Caco-2 (cell line): ENCODE data around the gene PTK7. TPM values are rescaled to one million over a fixed set of nuclear protein-coding genes. Genes with fewer than 3 reads are reported as not detected.

Experiments used
- BruUV-seq: library from RNA; stranded (reverse); fragments of 400-500 nt; replicated peaks from 2 replicates; lab custom pipeline; 2021; lab: Mats Ljungman, UMichigan
- CTCF ChIA-PET: fragments of 300-600 bp; sonication (Branson Sonifier 250); formaldehyde crosslinking; loops from one replicate; lab custom pipeline; 2022; ENCODE audit warnings: antibody characterized with exemption; lab: Charles Lee
- POLR2A ChIA-PET: fragments of 300-600 bp; sonication (Branson Sonifier 250); formaldehyde crosslinking; loops from one replicate; lab custom pipeline; 2022; ENCODE audit warnings: antibody characterized with exemption; lab: Charles Lee
- DNase-seq, 2 experiments: peaks; one replicate each; pipeline versions ENCODE4 v3.0.0 to v3.0.0-alpha.2; 2020 to 2022
- H3K27me3 ChIP-seq: replicated peaks from 2 replicates; pipeline ENCODE4 v1.6.0; 2011; ENCODE audit warnings: low read length; ENCODE audit not compliant: control insufficient read depth, insufficient read depth
- H3K36me3 ChIP-seq: 2 replicates; pipeline ENCODE4 v1.5.1; 2011; ENCODE audit warnings: low read length; ENCODE audit not compliant: control insufficient read depth, insufficient read depth
- H3K4me1 ChIP-seq: fragments of 250-450 bp; sonication (Bioruptor Pico); 2 replicates; pipeline ENCODE4 v1.5.1; 2020; ENCODE audit warnings: mild to moderate bottlenecking
- H3K4me3 ChIP-seq: 2 replicates; pipeline ENCODE4 v1.5.1; 2011; ENCODE audit warnings: low read depth, mild to moderate bottlenecking, control low read depth, low read length
- H3K9me3 ChIP-seq: fragments of 250-450 bp; sonication (Bioruptor Pico); 2 replicates; pipeline ENCODE4 v1.5.1; 2020; ENCODE audit warnings: mild to moderate bottlenecking, moderate library complexity
- H3K27ac Mint-ChIP-seq: one replicate; pipeline ENCODE4 v1.8.0; 2022; ENCODE audit warnings: mixed read lengths; ENCODE audit not compliant: unreplicated experiment
- H3K27me3 Mint-ChIP-seq: one replicate; pipeline ENCODE4 v1.8.0; 2022; ENCODE audit warnings: mixed read lengths; ENCODE audit not compliant: insufficient read depth, unreplicated experiment
- H3K36me3 Mint-ChIP-seq: one replicate; pipeline ENCODE4 v1.8.0; 2022; ENCODE audit warnings: mild to moderate bottlenecking, mixed read lengths; ENCODE audit not compliant: insufficient read depth, unreplicated experiment
- H3K4me1 Mint-ChIP-seq: one replicate; pipeline ENCODE4 v1.8.0; 2022; ENCODE audit warnings: low read depth, mixed read lengths; ENCODE audit not compliant: unreplicated experiment
- H3K4me3 Mint-ChIP-seq: one replicate; pipeline ENCODE4 v1.8.0; 2022; ENCODE audit warnings: mild to moderate bottlenecking, moderate library complexity, mixed read lengths; ENCODE audit not compliant: unreplicated experiment
- H3K9me3 Mint-ChIP-seq: one replicate; pipeline ENCODE4 v1.8.0; 2022; ENCODE audit warnings: mixed read lengths; ENCODE audit not compliant: unreplicated experiment
- CTCF ChIP-seq, 2 experiments: fragments of 200-600 bp in 1 of 2; IDR thresholded peaks; 1 replicate in 1 of 2; 2 replicates in 1 of 2; pipeline versions ENCODE4 v1.5.1 to v1.8.0; 2011 to 2022; ENCODE audit warnings: antibody characterized with exemption in 1 of 2, control low read depth in 1 of 2, inconsistent platforms in 1 of 2, low read depth in 1 of 2, low read length in 1 of 2, mild to moderate bottlenecking in 1 of 2, moderate library complexity in 1 of 2; ENCODE audit not compliant: insufficient read depth in 1 of 2, severe bottlenecking in 1 of 2, unreplicated experiment in 1 of 2
- intact Hi-C: fragments of 100-400 bp; cut with micrococcal nuclease; formaldehyde crosslinking; loops from one replicate; pipeline ENCODE4 v1.10.0; 2022; ENCODE audit not compliant: unreplicated experiment
- total RNA-seq: library from RNA; stranded (reverse); gene quantifications from 2 replicates; pipeline ENCODE4 v1.2.3, GENCODE V29; 2022

The PTK7 gene
- total RNA-seq, 1 experiment from 2014 or later: 180 TPM

- intact Hi-C loops: loop anchor here (2.0 kb wide), 1 partner anchor 241 kb away; no protein-coding TSS in a partner anchor
Measured at GRCh38 chr6:43141644-43142043, 65.5 kb downstream of the PTK7 start.

GRCh38 chr6:43142101-43142500, 66.0 kb downstream of the PTK7 start:
- Histone ChIP-seq H3K4me1 (no peaks in the 10 kb centered on the region; the same call in 1 of the 2 replicates), H3K36me3 (peaks cover 4% of the 10 kb centered on the region; the same call in 1 of the 2 replicates), H3K9me3 (no peaks in the 10 kb centered on the region), H3K4me3 (no peak overlapping the region), H3K27me3 (no peaks in the 10 kb centered on the region)
- H3K4me3 Mint-ChIP-seq: no peak overlapping the region
- H3K36me3 Mint-ChIP-seq: peaks cover 37% of the 10 kb centered on the region
- ChIA-PET CTCF (no interaction called here), POLR2A (no interaction called here)
- BruUV-seq: no TSS peak
- intact Hi-C loops: loop anchor here (2.0 kb wide), 1 partner anchor 241 kb away; no protein-coding TSS in a partner anchor
- H3K27me3 Mint-ChIP-seq: no peaks in the 10 kb centered on the region
- no peak overlapping the region for H3K27ac Mint-ChIP-seq
- no peaks in the 10 kb centered on the region for H3K9me3 Mint-ChIP-seq
- H3K4me1 Mint-ChIP-seq: no peaks in the 10 kb centered on the region
- no peak for DNase-seq
- TF ChIP-seq CTCF (IDR thresholded peaks at IDR 0.05; ENCODE audit: insufficient read depth in 1 of 2, low read depth in 1 of 2, low read length in 1 of 2, severe bottlenecking in 1 of 2, unreplicated experiment in 1 of 2): no peak

More at GRCh38 chr6:43141644-43142043, 65.5 kb downstream of the PTK7 start:
- no peak for TF ChIP-seq CTCF (IDR thresholded peaks at IDR 0.05; ENCODE audit: insufficient read depth in 1 of 2, low read depth in 1 of 2, low read length in 1 of 2, severe bottlenecking in 1 of 2, unreplicated experiment in 1 of 2)
- POLR2A ChIA-PET: no interaction called here
- DNase-seq: no peak
- CTCF ChIA-PET: no interaction called here
- H3K9me3 Mint-ChIP-seq: no peaks in the 10 kb centered on the region
- no peak overlapping the region for H3K4me3 Mint-ChIP-seq
- H3K4me1 Mint-ChIP-seq: no peaks in the 10 kb centered on the region
- Histone ChIP-seq H3K27me3 (no peaks in the 10 kb centered on the region), H3K36me3 (peaks cover 4% of the 10 kb centered on the region; the same call in 1 of the 2 replicates), H3K4me1 (no peaks in the 10 kb centered on the region; the same call in 1 of the 2 replicates), H3K4me3 (no peak overlapping the region), H3K9me3 (no peaks in the 10 kb centered on the region)
- no peak overlapping the region for H3K27ac Mint-ChIP-seq
- no peaks in the 10 kb centered on the region for H3K27me3 Mint-ChIP-seq
- peaks cover 35% of the 10 kb centered on the region for H3K36me3 Mint-ChIP-seq
- no TSS peak for BruUV-seq

GRCh38 chr6:43143235-43144128, 67.4 kb downstream of the PTK7 start:
- H3K4me3 Mint-ChIP-seq: no peak overlapping the region
- H3K27me3 Mint-ChIP-seq: no peaks in the 10 kb centered on the region

More at GRCh38 chr6:43143235-43144128, 67.4 kb downstream of the PTK7 start:
- no peaks in the 10 kb centered on the region for H3K9me3 ChIP-seq
- intact Hi-C loops: loop anchor here (2.0 kb wide), 1 partner anchor 243 kb away; no protein-coding TSS in a partner anchor
- no TSS peak for BruUV-seq
- POLR2A ChIA-PET: interaction anchor here (0.6 kb wide), 1 partner anchor 29 kb away, joined by 3 read pairs; no protein-coding TSS in a partner anchor
- no peaks in the 10 kb centered on the region for H3K27me3 ChIP-seq
- peak; percentile 70 to 75 for TF ChIP-seq CTCF (IDR thresholded peaks at IDR 0.05; ENCODE audit: insufficient read depth in 1 of 2, low read depth in 1 of 2, low read length in 1 of 2, severe bottlenecking in 1 of 2, unreplicated experiment in 1 of 2)
- no peaks in the 10 kb centered on the region; the same call in 1 of the 2 replicates for H3K4me1 ChIP-seq
- no peaks in the 10 kb centered on the region for H3K4me1 Mint-ChIP-seq
- CTCF ChIA-PET: interaction anchor here (0.6 to 1.5 kb wide), 8 partner anchors 9 to 165 kb away, joined by 3 to 8 read pairs (median 6); partner anchors contain the start of genes CUL7, KLC4, KLHDC3 and MEA1
- peaks cover 50% of the 10 kb centered on the region for H3K36me3 Mint-ChIP-seq
- DNase-seq: peak; percentile 77 to 81
- H3K4me3 ChIP-seq: no peak overlapping the region
- no peaks in the 10 kb centered on the region for H3K9me3 Mint-ChIP-seq
- H3K36me3 ChIP-seq: peaks cover 4% of the 10 kb centered on the region
- peak overlapping the region; percentile 69 for H3K27ac Mint-ChIP-seq
